GM12875 (cell line): ENCODE results near the gene RAD18.

Source experiments
- H3K4me3 ChIP-seq: one replicate; pipeline ENCODE4 v1.5.1; 2011; ENCODE audit warnings: low read depth, low read length, control low read depth
- CTCF ChIP-seq: IDR thresholded peaks from 2 replicates; pipeline ENCODE4 v1.5.1; 2011; ENCODE audit warnings: low read depth, mild to moderate bottlenecking, control low read depth, inconsistent platforms, low read length, moderate library complexity, borderline replicate concordance; ENCODE audit not compliant: insufficient read depth

RAD18 gene

GRCh38 chr3:8868996-8869395 lies 94.3 kb downstream of the RAD18 start:
- no peak overlapping the region for H3K4me3 ChIP-seq
- TF ChIP-seq CTCF, result no peak

- no peak overlapping the region for H3K4me3 ChIP-seq
- TF ChIP-seq CTCF, result no peak
These were observed 95.6 kb downstream of the RAD18 start for GRCh38 chr3:8867646-8868045.

GRCh38 chr3:8865697-8866096 lies 97.6 kb downstream of the RAD18 start:
- no peak for TF ChIP-seq CTCF
- no peak overlapping the region for H3K4me3 ChIP-seq

GRCh38 chr3:8864402-8865350 lies 98.6 kb downstream of the RAD18 start:
- H3K4me3 ChIP-seq, result no peak overlapping the region
- no peak for TF ChIP-seq CTCF

- no peak for TF ChIP-seq CTCF
- no peak overlapping the region for H3K4me3 ChIP-seq
These were observed 99.4 kb downstream of the RAD18 start for GRCh38 chr3:8863891-8864290.

GRCh38 chr3:8857720-8858367 lies 105.4 kb downstream of the RAD18 start:
- H3K4me3 ChIP-seq, result no peak overlapping the region
- TF ChIP-seq CTCF, result no peak
